GM18526 (cell line): ENCODE data around the gene RXFP4.

ENCODE experiments used
- POLR2A ChIP-seq: IDR thresholded peaks from 3 replicates; pipeline ENCODE4 v1.6.1; 2011; ENCODE audit not compliant: insufficient read length; ENCODE audit errors: extremely low read depth

RXFP4 gene

DNA sequence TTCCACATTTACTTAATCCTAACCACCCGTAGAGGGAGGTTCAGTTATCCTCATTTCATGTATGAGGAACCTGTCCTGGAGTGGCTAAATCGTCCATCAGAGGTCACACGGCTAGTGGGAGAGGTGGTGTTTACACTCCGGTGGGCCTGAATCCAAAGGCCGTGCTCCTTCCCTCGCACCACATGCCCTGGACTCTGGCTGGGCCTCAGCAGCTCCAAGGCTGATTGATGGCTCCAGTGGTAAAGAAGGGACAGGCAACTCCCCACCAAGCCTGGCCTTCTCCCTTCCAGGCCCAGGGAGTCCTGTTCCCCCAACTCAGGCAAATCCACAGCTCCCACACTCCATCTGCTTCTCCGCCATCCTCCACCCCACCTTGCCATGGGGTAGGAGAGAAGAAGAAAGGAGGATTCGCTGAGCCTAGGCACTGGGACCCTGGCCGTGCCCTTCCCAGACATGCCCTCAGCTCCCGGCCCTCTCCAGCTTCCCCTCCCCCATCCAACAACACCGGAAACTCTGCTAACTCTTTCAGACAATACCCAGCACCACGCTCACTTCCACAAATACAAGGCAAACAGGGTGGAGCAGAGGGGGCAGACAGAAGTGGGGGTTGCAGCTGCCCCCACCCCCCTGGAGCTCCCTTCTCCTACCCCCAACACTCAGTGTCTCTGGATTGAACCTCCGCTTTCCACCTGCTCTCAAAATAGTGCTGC, 26.1 kb downstream of the RXFP4 start:
- no peak for TF ChIP-seq POLR2A

DNA sequence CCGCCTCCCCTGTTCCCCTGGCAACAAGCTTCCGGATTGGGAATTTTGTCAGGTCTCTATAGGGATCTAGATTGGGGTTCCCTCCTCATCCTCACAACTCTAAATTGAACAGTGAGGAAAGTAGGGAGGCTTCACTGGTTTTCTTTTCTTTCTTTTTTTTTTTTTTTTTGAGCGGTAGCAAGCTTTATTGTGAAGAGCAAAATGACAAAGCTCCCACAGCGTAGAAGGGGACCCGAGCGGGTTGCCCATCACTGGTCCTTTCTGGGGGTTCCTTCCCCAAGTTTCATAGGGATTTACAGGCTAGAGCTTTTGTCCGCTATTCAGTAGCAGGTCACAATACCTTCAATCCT, 26.6 kb downstream of the RXFP4 start:
- no peak for TF ChIP-seq POLR2A

DNA sequence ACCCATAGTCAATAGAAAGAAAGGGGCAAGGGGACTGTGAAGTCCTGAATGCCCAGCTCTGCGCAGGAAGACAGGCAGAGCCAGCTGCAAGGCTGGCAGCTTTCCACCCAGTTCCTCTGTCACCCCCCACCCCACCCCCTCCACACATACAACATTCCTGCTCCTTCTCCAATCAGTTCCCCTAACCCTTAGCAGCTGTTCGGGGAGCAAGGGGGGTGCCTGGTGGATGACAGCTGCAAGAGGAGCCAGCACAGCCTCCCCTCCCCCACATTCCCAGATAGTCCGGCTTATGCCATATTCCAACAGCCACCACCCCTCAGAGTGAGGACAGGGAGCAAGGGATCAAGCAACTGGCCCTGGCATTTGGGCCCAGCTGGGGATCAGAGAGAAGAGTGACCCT, 27.2 kb downstream of the RXFP4 start:
- TF ChIP-seq POLR2A: no peak

DNA sequence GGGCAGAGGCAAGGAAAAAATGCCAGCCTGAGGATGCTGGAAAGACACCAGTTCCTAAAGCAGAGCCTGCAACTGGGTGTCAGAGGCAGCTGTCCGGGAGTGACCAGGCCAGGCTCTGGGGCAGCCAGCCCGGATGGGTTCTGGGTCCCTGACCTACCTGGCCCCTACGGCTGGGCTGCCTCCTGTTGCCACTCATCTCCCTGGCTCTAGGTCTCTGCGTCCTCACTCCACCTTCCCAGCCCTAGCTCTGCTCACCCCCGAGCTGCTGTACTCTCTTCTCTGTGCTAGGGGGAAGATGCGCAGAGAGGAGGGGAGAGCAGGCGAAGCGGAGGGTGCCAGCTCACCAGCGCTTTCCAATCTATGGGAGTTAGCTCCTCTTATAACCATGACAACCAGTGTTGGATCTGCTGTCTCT, 27.9 kb downstream of the RXFP4 start:
- TF ChIP-seq POLR2A: no peak

DNA sequence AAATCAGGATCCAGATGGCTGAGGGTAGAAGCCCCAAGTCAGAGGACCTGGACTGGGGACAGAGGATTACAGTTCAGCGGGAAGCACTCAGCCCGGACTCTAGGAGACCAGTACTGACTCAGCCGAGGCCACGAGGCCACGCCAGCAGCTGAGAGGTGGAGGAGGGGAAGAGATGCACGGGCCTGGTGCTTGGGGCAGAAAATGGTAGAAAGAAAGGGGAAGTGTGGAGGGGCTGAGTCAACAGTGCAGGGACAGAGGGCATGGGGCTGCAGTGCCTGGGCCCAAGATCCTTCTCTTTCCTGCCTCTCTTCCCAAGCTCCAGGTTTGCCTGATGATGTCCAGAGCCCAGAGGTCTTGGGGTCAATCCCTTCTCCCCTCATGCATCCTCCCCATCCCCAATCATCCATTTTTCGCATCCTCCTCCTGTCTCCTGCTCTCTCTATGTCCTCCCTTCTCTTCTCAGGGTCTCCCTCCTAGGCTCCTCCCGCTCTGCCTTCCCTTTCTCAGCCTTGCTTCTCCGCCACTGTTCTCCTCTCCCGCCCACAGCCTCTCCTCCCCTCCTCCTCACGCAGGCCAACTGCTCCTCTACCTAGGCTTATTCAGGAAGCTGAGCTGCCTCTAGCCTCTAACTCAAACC, 29.2 kb downstream of the RXFP4 start:
- TF ChIP-seq POLR2A: no peak

DNA sequence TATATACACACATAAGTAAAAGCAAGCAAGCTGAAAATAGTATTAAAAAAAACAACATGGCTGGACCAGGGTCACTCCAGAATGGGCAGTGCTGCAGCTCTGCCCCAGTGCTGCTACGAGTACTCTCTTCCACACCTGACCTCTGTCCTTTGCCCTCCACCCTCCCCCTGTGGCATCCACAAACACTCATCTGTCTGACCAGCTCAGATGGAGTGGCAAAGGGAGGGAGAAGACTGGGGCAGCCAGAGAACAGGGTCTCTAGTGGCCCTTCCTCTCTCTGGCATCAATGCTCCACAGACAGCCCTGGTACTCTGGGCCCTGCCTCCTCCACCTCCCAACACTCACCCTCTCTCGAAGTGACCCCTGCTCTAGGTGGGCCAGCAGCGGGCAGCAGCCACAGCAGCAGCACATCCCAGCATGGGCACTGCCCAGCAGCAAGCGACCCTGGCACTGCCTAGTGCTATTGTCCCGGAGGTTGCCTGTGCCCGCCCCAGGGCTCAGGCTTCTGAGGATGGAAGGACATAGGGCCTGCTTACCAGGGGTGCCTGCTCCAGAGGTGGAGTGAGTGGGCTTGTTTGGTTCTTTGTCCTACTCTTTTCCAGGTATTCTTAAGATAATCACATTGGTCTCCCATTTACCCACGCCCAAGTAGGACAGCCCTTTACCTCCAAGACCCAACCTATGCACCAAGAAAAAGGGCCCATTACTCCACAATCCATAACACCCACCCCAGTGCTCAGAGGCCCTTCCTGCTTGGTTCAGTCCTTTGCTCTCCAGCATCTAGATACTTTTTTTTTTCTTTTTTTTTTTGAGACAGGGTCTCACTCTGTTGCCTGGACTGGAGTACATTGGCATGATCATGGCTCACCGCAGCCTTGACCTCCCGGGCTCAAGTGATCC, 30.7 kb downstream of the RXFP4 start:
- TF ChIP-seq POLR2A: no peak

DNA sequence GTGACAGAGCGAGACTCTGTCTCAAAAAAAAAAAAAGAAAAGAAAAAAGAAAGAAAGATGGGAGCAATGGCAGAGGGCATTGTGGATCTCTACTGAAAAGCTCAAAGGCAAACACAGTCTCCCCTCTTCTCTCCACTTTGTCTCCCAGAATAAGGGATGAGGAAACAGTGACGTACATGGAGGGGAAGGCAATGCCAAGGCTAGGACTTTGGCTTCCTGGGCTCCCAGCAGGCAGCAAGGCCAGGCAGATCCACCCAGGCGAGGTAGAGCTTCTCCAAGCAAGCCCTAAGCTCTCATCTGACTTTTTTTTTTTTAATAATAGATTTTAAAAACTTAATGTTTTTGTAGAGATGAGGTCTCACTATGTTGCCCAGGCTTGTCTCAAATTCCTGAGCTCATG, 32.3 kb downstream of the RXFP4 start:
- TF ChIP-seq POLR2A: no peak

DNA sequence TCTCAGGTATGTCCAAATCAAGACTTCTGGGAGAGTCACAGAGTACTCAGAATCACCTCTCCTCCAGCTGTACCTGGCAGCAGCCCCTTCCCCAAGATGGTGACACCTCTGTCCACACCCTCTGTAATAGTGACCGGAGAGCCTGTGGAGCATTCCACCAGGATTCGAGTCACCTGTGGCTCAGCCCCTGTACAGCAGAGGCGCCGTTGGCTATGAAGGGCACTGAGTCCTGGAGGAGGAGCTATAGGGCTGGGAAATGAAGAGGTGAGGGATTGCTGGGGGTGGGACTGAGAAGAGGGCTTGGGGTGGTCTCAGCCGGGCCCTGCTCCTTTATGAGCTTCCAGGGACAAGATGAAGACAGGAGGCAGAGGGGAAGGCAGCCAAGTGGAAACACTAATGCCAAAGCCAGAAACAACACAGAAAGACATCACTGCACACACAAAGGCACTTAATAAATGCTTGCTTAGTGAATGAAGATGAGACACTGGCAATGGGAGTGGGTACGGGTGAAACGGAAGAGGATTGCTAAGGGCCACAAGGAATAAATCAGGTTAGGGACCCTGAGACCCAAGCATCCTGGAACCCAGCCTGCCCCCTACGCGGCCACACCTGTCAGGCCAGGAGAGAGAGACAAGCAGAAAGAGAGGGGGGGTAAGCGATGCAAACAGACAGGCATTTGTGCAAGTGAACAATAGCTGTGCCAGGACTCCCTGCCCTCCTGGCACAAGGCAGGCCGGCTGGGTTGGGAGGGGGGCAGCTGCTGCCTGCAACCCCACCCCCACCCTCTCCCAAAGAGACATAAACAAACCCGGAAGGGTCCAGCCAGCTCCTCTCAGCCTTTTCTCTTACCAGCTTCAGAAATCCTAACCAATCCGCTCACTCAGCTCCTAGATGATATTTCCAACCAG, 33.0 kb downstream of the RXFP4 start:
- no peak for TF ChIP-seq POLR2A

DNA sequence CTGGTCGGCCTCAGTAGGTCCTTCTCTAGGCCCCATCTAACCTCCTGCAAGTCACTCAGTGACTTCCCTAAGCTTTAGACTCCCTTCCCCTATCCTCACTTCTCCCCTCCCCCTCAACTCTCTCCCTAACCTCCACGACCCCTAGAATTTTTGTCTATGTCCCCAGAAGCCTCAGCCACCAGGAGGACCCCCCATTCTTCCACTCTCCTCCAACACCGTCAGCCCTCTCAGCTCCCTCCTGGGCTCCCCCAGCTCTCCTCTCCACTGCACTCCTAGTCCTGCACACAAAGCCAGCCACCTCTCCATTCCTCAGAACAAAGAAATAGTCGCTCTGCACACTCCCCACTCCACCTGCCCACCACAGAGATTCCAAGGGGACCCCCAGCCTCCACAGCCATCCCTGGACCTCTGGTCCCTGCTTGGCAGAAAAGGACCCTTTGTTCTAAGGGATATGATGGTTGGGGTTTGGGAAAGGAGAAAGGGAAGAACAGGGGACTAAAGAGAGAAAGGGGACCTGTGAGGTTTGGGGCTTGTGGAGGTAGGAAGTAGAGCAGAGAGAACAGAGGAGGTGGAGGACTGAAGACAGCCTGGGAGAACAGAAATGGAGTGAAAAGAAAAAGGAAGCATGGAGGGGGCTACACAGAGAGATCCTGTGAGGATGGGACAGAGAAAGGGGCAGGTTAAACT, 34.1 kb downstream of the RXFP4 start:
- TF ChIP-seq POLR2A: no peak

DNA sequence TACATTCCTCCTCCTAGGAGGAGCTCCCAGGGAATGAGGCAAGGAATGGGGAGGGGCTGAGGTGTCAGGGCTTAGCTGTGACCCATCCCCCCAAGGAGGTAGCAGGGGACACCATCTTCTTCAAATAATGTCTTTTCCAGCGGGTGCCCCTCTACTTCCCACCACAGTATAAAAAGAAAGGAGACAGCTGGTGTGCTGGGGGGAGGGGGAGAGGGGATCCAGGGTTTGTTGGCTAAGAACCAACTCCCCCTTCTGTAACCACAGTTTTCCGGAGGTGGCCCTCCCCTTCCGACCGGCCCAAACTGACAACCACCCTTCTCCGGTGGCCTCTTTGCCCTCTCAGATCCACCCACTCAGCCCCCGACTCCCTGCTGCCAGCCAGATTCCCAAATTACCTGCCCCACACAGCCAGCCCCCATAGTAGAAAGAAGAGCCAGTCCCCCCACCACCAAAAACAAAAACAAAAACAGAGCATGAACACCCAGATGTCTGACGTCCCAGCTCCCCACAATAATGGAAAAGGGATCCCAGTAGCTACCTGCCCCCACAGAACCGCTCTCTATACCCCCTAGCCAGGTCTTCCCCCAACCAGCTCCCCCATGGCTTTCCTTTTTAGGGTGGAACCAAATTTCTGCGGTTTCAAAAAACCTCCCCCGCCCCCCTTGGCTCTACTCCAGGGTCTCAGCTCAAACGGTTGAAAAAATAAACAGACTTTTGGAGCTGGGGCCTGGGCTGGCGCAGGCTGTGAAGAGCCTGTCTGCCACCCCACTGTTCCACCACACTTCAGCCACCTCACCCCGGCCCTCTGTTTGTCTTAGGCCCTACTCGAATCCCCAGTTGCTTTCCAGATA, 34.8 kb downstream of the RXFP4 start:
- TF ChIP-seq POLR2A: no peak

DNA sequence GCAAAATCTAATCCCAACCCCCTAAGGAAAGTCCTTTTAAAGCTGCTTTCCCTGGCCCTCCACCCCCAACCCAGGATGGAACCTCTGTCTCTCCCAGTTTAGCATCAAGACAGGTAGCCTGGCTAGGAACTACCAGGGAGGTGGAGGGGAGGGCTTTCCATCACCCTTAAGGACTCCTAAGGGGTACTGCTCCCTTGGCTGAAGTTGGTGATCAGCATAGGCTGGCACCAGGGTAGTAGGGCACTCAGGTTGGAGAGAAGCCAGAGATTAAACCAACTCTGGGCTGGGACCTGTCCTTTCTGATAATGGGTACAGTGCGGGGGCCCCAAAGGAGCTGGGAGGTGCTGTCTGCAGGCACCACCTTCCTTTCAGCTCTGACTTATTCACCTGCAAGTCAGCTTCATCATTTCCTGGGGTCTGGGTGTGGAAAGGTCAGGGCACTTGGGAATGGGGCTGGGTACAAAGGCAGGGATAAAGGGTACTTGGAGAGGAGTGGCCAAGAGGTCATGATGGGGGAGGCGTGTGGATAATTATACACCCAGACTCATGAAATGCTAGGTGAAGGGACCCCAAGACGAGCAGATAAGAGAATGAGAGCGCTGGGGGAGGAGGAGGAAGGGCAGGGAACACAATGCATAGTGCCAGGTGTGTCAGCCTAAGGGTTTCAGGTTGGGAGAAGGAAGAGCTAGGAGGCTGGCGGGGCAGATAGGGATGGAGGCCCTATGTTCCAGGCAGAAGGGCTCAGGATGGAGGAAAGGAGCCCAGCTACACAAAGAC, 35.7 kb downstream of the RXFP4 start:
- no peak for TF ChIP-seq POLR2A

DNA sequence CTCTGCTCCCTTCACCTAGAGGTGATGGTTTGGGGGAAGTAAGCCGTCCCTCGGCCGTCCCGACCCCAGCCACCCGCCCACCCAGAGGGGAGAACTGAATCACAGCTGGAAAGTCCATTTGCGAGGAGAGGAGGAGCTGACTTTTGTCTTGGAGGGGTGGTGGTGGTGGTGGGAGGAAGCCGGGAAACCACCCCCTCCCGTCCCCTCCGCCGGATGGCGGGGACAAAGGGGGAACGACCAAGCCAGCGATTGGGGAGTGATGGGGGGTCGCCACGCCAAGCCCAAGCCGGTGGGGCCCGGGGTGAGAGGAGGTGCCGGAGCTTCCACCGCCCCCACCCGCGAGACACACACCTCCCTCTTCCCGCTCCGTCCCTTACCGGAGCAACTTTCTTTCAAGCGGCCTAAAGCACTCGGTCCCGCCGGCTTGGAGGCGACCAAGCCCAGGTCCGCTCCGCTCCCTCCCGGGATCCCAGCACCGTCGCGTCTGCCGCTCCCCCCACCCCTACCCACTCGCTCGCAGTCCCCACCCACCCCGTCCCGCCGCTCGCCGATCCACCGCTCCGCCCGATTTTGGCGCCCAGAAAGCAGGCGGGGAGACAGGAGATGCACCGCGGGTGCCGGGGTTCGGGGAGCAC, 36.4 kb downstream of the RXFP4 start:
- TF ChIP-seq POLR2A: no peak
